Astrocyte (in vitro differentiated cells and primary cell): ENCODE data around the gene LMX1A.

ENCODE experiments used
- EZH2 ChIP-seq: IDR thresholded peaks from 2 replicates; pipeline ENCODE4 v1.6.1; 2012; ENCODE audit warnings: mild to moderate bottlenecking, low read length, inconsistent platforms; ENCODE audit not compliant: insufficient read depth
- TF ChIP-seq, protein P1 (sequence below): IDR thresholded peaks from 2 replicates; pipeline ENCODE4 v1.5.1; 2011; ENCODE audit warnings: low read depth, mild to moderate bottlenecking, inconsistent platforms, low read length, moderate library complexity; ENCODE audit not compliant: insufficient read depth

DNA sequence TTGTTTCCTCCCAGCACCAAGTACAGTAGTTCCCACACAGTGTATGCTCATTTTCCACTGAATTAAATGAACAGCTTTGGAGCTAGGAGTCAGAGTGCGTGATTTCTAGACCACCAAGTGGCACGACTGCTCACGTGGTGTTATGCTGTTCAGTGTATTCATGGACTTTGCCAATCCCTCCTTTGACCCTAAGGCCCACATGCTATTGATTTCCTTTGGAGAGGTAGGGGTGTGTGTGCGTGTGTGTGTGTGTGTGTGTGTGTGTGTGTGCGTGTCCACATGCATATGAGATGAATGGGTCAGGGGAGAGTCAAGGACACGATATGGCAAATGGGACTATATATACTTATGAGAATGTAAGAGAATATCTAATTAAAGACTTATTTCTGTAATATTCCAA lies 177.2 kb downstream of the LMX1A start:
- TF ChIP-seq, protein P1, sequence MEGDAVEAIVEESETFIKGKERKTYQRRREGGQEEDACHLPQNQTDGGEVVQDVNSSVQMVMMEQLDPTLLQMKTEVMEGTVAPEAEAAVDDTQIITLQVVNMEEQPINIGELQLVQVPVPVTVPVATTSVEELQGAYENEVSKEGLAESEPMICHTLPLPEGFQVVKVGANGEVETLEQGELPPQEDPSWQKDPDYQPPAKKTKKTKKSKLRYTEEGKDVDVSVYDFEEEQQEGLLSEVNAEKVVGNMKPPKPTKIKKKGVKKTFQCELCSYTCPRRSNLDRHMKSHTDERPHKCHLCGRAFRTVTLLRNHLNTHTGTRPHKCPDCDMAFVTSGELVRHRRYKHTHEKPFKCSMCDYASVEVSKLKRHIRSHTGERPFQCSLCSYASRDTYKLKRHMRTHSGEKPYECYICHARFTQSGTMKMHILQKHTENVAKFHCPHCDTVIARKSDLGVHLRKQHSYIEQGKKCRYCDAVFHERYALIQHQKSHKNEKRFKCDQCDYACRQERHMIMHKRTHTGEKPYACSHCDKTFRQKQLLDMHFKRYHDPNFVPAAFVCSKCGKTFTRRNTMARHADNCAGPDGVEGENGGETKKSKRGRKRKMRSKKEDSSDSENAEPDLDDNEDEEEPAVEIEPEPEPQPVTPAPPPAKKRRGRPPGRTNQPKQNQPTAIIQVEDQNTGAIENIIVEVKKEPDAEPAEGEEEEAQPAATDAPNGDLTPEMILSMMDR: no peak
- TF ChIP-seq EZH2: no peak
